Measurements from ENCODE around the gene ANXA8L1. TPM values are rescaled to one million over a fixed set of nuclear protein-coding genes. Genes with fewer than 3 reads are reported as not detected.
"Not testable (repeated sequence)": the region's sequence is repeated elsewhere in the genome, so short reads cannot be mapped to it uniquely, and the experiment has no call there.

Gene ANXA8L1, protein sequence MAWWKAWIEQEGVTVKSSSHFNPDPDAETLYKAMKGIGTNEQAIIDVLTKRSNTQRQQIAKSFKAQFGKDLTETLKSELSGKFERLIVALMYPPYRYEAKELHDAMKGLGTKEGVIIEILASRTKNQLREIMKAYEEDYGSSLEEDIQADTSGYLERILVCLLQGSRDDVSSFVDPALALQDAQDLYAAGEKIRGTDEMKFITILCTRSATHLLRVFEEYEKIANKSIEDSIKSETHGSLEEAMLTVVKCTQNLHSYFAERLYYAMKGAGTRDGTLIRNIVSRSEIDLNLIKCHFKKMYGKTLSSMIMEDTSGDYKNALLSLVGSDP
- 10 to 100 TPM in 1 of 4 donors, 1 to 10 TPM in 1, under 1 TPM in 2; 0.27 to 13.7 (median 1.0) TPM for total RNA-seq

DNA sequence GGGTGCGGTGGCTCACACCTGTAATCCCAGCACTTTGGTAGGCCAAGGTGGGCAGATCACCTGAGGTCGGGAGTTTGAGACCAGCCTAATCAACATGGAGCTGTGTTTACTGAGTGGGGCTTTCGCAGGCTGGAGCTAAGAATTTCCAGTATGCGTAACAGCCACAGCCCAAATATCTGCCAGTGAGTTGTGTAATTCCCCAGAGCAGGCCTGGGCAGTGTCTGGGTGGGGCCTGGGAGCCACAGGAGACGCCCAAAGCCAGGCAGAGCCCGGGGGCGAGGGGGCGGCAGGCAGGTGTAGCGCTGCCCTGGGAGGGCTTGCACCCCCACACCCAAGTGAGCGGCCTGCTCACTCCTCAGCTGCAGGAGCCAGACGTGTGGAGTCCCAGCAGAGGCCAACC is at the start of gene ANXA8L1:
Gene ANXA8L1, plus strand, starts transcription at position 371 of the 400 bp plus-strand sequence. CDS start 76 bp downstream, outside the sequence.
- ATAC-seq, H3K36me3 ChIP-seq, H3K27ac ChIP-seq, H3K4me1 ChIP-seq, H3K27me3 ChIP-seq, H3K4me3 ChIP-seq, H3K9me3 ChIP-seq: not testable (repeated sequence)
- no CpG with 5 or more reads among the region's 11 CpGs for WGBS, 2 donors (ENCODE audit: low coverage in 1 of 2)

DNA sequence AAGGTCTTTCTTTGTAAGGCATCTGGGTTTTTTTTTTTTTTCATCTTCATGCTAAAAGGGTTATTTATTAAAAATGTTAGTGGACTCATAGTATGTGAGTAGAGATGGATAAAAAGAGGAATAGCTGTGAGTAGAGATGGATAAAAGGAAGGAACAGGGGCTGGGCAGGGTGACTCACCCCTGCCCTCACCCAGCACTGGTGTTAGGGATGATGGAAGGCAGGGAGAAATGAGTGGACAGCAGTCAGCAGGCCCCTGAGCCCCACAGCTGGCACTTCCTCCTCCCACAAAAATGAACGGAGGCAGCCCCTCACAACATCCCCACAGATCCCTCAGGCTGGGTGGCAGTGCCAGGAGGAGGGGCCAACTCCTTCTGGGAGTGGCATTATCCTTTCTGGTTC is 49.5 kb upstream of the ANXA8L1 start:
- Histone ChIP-seq H3K27ac (no peak overlapping the region), H3K4me1 (no peaks in the 10 kb centered on the region), H3K36me3 (no peaks in the 10 kb centered on the region), H3K4me3 (no peak overlapping the region), H3K9me3 (no peaks in the 10 kb centered on the region), H3K27me3 (no peaks in the 10 kb centered on the region)
- TF ChIP-seq, protein P1, sequence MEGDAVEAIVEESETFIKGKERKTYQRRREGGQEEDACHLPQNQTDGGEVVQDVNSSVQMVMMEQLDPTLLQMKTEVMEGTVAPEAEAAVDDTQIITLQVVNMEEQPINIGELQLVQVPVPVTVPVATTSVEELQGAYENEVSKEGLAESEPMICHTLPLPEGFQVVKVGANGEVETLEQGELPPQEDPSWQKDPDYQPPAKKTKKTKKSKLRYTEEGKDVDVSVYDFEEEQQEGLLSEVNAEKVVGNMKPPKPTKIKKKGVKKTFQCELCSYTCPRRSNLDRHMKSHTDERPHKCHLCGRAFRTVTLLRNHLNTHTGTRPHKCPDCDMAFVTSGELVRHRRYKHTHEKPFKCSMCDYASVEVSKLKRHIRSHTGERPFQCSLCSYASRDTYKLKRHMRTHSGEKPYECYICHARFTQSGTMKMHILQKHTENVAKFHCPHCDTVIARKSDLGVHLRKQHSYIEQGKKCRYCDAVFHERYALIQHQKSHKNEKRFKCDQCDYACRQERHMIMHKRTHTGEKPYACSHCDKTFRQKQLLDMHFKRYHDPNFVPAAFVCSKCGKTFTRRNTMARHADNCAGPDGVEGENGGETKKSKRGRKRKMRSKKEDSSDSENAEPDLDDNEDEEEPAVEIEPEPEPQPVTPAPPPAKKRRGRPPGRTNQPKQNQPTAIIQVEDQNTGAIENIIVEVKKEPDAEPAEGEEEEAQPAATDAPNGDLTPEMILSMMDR (IDR thresholded peaks at IDR 0.05), result no peak
- no peak for TF ChIP-seq POLR2A (IDR thresholded peaks at IDR 0.05)
- TF ChIP-seq EP300 (IDR thresholded peaks at IDR 0.05), result no peak
- TF ChIP-seq POLR2AphosphoS5 (IDR thresholded peaks at IDR 0.05), result no peak
- WGBS, 2 donors (ENCODE audit: low coverage in 1 of 2), result 40 to 80% methylated on average over 1 of the region's 1 CpG
- ATAC-seq, result no peak

DNA sequence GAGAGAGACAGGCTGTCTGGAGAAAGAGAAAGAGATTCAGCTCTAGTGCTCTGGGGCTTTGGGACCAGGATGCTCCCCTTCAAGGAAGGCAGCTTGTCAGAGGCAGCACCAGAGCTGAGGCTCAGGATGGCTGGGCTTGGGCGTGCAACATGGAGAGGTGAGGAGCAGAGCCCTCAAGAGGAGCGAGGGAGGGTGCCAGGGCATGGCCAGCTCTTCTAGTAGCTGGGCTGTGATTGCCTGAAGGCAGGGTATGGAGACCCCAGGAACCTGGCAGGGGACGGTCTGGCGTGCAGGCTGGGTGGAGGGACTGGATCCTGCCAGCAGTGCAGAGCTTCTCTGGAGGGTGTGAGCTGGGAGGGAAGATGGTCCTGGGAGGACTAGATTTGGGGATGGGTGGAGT is 48.6 kb upstream of the ANXA8L1 start:
- no peaks in the 10 kb centered on the region for H3K36me3 ChIP-seq
- H3K4me1 ChIP-seq, result no peaks in the 10 kb centered on the region
- H3K4me3 ChIP-seq, result no peak overlapping the region
- TF ChIP-seq POLR2A (IDR thresholded peaks at IDR 0.05) (no peak), POLR2AphosphoS5 (IDR thresholded peaks at IDR 0.05) (no peak), EP300 (IDR thresholded peaks at IDR 0.05) (no peak)
- TF ChIP-seq, protein P1 (IDR thresholded peaks at IDR 0.05), result no peak
- H3K27me3 ChIP-seq, result no peaks in the 10 kb centered on the region
- H3K27ac ChIP-seq, result no peak overlapping the region
- WGBS, 2 donors (ENCODE audit: low coverage in 1 of 2), result 81% methylated on average over 3 of the region's 4 CpGs; no CpG with 5 or more reads in 1 of the 2 donors
- no peaks in the 10 kb centered on the region for H3K9me3 ChIP-seq
- no peak for ATAC-seq

DNA sequence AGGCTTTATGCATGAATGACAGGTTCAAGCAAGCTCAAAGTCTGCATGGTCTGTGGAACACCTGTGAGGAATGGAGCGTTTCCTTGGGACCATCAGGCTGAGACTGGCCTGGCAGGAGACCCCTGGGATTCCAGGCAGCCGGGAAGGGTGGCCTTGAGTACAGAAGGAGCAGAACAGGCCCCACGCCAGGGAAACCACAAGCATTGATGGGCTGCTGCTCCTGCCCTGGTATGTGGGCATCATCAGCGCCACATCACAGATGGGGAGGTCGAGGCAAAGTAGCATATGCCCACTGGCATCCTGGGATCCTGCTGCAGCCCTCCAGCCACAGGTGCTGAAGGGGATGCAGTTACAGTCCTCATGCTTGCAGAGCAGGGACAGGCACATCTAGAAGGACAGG is 47.9 kb upstream of the ANXA8L1 start:
- Histone ChIP-seq H3K4me1 (no peaks in the 10 kb centered on the region), H3K27ac (no peak overlapping the region), H3K9me3 (no peaks in the 10 kb centered on the region), H3K4me3 (no peak overlapping the region), H3K27me3 (no peaks in the 10 kb centered on the region), H3K36me3 (no peaks in the 10 kb centered on the region)
- TF ChIP-seq EP300 (IDR thresholded peaks at IDR 0.05), result no peak
- TF ChIP-seq, protein P1 (IDR thresholded peaks at IDR 0.05), result no peak
- ATAC-seq, result no peak
- 100% methylated on average over 1 of the region's 5 CpGs; no CpG with 5 or more reads in 1 of the 2 donors for WGBS, 2 donors (ENCODE audit: low coverage in 1 of 2)

DNA sequence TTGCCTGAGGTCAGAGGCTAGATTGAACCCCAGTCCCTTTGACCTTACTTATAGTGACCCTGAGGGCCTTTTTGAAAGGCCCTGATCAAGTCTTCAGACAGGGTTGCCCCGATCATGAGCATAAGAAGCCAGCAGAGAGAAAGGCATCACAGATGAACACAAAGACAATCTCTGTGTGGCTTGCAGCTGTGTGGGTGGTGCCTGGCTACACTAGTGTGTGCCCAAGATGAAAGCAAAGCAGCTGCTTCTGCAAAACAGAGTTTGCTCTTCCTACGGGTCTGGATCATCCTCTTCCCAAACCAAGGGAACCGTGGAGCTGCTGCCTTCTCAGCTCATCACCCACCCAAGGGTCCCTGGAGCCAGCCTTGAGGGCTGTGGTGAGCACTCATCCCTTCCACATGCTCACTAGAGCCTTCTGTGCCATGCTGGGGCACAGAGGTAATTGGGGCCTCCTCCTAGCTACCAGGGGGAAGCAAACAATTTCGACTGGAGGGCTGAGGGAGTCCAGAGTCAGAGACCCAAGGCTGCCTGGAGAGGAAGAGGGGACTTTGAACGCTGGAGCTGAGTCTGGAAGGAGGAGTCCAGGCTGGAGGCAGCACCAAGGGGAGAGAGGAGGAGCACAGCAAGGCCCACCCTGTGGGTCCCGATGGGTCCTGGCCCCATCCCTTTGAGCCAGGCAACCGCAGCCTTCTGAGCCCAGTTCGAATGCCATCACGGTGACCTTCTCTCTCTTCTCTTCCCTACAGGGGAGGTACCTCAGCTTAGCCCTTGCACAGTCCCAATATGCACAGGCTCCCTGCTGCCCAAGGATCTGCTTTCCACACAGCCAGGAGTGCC is 46.5 kb upstream of the ANXA8L1 start:
- Histone ChIP-seq H3K9me3 (no peaks in the 10 kb centered on the region), H3K4me3 (no peak overlapping the region), H3K4me1 (no peaks in the 10 kb centered on the region), H3K36me3 (no peaks in the 10 kb centered on the region), H3K27ac (no peak overlapping the region), H3K27me3 (no peaks in the 10 kb centered on the region)
- no peak for ATAC-seq
- 64 to 76% methylated on average over 5 to 7 of the region's 9 CpGs for WGBS, 2 donors (ENCODE audit: low coverage in 1 of 2)
- TF ChIP-seq POLR2A (IDR thresholded peaks at IDR 0.05) (no peak), EP300 (IDR thresholded peaks at IDR 0.05) (no peak)

DNA sequence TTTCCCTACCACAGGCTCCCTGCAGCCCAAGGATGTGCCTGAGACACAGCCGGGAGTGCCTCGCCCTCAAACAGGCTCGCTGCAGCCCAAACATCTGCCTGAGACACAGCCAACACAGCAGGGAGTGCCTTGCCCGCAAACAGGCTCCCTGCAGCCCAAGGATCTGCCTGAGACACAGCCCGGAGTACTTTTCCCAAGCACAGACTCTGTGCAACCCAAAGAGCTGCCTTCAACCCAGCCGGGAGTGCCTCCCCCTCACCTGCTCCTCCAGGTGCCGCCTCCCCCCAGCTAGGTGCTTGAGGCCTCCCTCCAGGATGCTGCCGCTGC is 45.9 kb upstream of the ANXA8L1 start:
- Histone ChIP-seq H3K4me1 (no peaks in the 10 kb centered on the region), H3K4me3 (no peak overlapping the region), H3K27ac (no peak overlapping the region), H3K9me3 (no peaks in the 10 kb centered on the region), H3K27me3 (no peaks in the 10 kb centered on the region), H3K36me3 (no peaks in the 10 kb centered on the region)
- no peak for ATAC-seq
- TF ChIP-seq, protein P1 (IDR thresholded peaks at IDR 0.05), result no peak
- TF ChIP-seq EP300 (IDR thresholded peaks at IDR 0.05) (no peak), POLR2AphosphoS5 (IDR thresholded peaks at IDR 0.05) (no peak), POLR2A (IDR thresholded peaks at IDR 0.05) (no peak)
- 45% methylated on average over 5 of the region's 8 CpGs; no CpG with 5 or more reads in 1 of the 2 donors for WGBS, 2 donors (ENCODE audit: low coverage in 1 of 2)
